Progenitor cell of endocrine pancreas (in vitro differentiated cells): ENCODE data around the gene NKRF. TPM values are rescaled to one million over a fixed set of nuclear protein-coding genes. Genes with fewer than 3 reads are reported as not detected.

ENCODE experiments used
- DNase-seq: peaks from one replicate; pipeline ENCODE4 v3.0.0; 2021; ENCODE audit warnings: low spot score; ENCODE audit not compliant: unreplicated experiment
- H3K27ac Mint-ChIP-seq: 2 replicates; pipeline ENCODE4 v1.8.0; 2021; ENCODE audit warnings: mild to moderate bottlenecking, moderate library complexity, mixed read lengths
- H3K27me3 Mint-ChIP-seq: 2 replicates; pipeline ENCODE4 v1.8.0; 2021; ENCODE audit warnings: mixed read lengths
- H3K36me3 Mint-ChIP-seq: 2 replicates; pipeline ENCODE4 v1.8.0; 2022; ENCODE audit warnings: mixed read lengths; ENCODE audit not compliant: insufficient read depth
- H3K4me1 Mint-ChIP-seq: 2 replicates; pipeline ENCODE4 v1.8.0; 2021; ENCODE audit warnings: low read depth, mixed read lengths
- H3K4me3 Mint-ChIP-seq: 2 replicates; pipeline ENCODE4 v1.8.0; 2021; ENCODE audit warnings: low read depth, mild to moderate bottlenecking, moderate library complexity, mixed read lengths
- H3K9me3 Mint-ChIP-seq: 2 replicates; pipeline ENCODE4 v1.8.0; 2021; ENCODE audit warnings: low read depth, mixed read lengths
- CTCF ChIP-seq: fragments of 200-600 bp; sonication (generic); IDR thresholded peaks from one replicate; pipeline ENCODE4 v1.5.0; 2021; ENCODE audit warnings: antibody characterized with exemption, mild to moderate bottlenecking; ENCODE audit not compliant: unreplicated experiment
- microRNA-seq: library from miRNA; unstranded; fragments of <30 nt; microRNA quantifications from one replicate; pipeline ENCODE4 v1.1.0, GENCODE V29; 2020; ENCODE audit warnings: borderline number of aligned reads; ENCODE audit not compliant: unreplicated experiment
- total RNA-seq: library from RNA; stranded (reverse); gene quantifications from 2 replicates; pipeline ENCODE4 v1.2.1, GENCODE V29; 2021

The NKRF gene
- total RNA-seq, 1 donor from 2014 or later = 12.5 TPM

GRCh38 chrX:119539872-119540271, 66.4 kb downstream of the NKRF start:
- H3K4me1 Mint-ChIP-seq = no peaks in the 10 kb centered on the region
- H3K9me3 Mint-ChIP-seq = peaks cover 11% of the 10 kb centered on the region
- H3K4me3 Mint-ChIP-seq = no peak overlapping the region
- no peak for DNase-seq
- H3K36me3 Mint-ChIP-seq = peaks cover 8% of the 10 kb centered on the region
- TF ChIP-seq CTCF = no peak
- no peak overlapping the region for H3K27ac Mint-ChIP-seq
- no peaks in the 10 kb centered on the region for H3K27me3 Mint-ChIP-seq

Small RNA genes lying within 50 kb of the gene (microRNA-seq; reads per million reads assigned to microRNA genes)
- 110 reads per million, percentile 56 among the genes with 10 or more reads in this experiment for gene MIR766

Other genes with a start within 250 kb of the NKRF start
- 4.1 and 4.9 TPM in 2 replicates for gene SLC25A43, start 207.1 kb downstream of the NKRF start, total RNA-seq
- 224 and 225 TPM in 2 replicates for gene SLC25A5, start 138.0 kb downstream of the NKRF start, total RNA-seq
- 17.7 and 18.3 TPM in 2 replicates for gene STEEP1, start 41.0 kb downstream of the NKRF start, total RNA-seq
- gene UBE2A, start 31.9 kb downstream of the NKRF start, total RNA-seq = 49.4 and 55.0 TPM in 2 replicates
- 37.1 and 40.2 TPM in 2 replicates for gene SEPTIN6, start 86.7 kb upstream of the NKRF start, total RNA-seq
- gene SOWAHD, start 152.2 kb upstream of the NKRF start, total RNA-seq = 0.69 and 0.91 TPM in 2 replicates
- 2,140 and 2,224 TPM in 2 replicates for gene RPL39, start 185.2 kb upstream of the NKRF start, total RNA-seq
- 30.2 TPM in 2 replicates for gene UPF3B, start 246.5 kb upstream of the NKRF start, total RNA-seq